Gastroesophageal sphincter (tissue), 4 donors: Measurements from ENCODE around the gene CYBC1. TPM values are rescaled to one million over a fixed set of nuclear protein-coding genes. Genes with fewer than 3 reads are reported as not detected.

ENCODE experiments used
- ATAC-seq: fragments of 150-250 bp; one replicate; pipeline ENCODE4 v1.9.1; 2016; ENCODE audit warnings: mild to moderate bottlenecking, moderate library complexity
- H3K27ac ChIP-seq, 4 donors: fragments of 200-600 bp; sonication (generic) in 3 of 4; 1 replicate in 3 of 4; 2 replicates in 1 of 4; pipeline ENCODE4 v1.5.1; 2016 to 2019
- H3K27me3 ChIP-seq: fragments of 200-600 bp; sonication (generic); one replicate; pipeline ENCODE4 v1.5.1; 2019
- H3K36me3 ChIP-seq, 2 donors: fragments of 200-600 bp; sonication (generic); one replicate each; pipeline ENCODE4 v1.5.1; 2019; ENCODE audit warnings: control low read depth in 1 of 2
- H3K4me1 ChIP-seq, 3 donors: fragments of 200-600 bp; sonication (generic); 1 replicate in 2 of 3; 2 replicates in 1 of 3; pipeline ENCODE4 v1.5.1; 2016 to 2019; ENCODE audit warnings: control low read depth in 2 of 3
- H3K4me3 ChIP-seq, 2 donors: fragments of 200-600 bp; sonication (generic); one replicate each; pipeline ENCODE4 v1.5.1; 2019; ENCODE audit warnings: mild to moderate bottlenecking in 1 of 2, moderate library complexity in 1 of 2
- H3K9me3 ChIP-seq, 3 donors: fragments of 200-600 bp; sonication (generic); one replicate each; pipeline ENCODE4 v1.5.1; 2017 to 2019; ENCODE audit warnings: control low read depth in 2 of 3
- EP300 ChIP-seq: sonication (generic); formaldehyde crosslinking; IDR thresholded peaks from one replicate; pipeline ENCODE4 v1.6.1; 2017; ENCODE audit warnings: antibody characterized with exemption, mild to moderate bottlenecking
- POLR2A ChIP-seq, 2 donors: fragments of 450-650 bp; IDR thresholded peaks; one replicate each; pipeline ENCODE4 v1.6.1; 2017; ENCODE audit warnings: antibody characterized with exemption in 2 of 2, mild to moderate bottlenecking in 2 of 2, moderate library complexity in 1 of 2
- POLR2AphosphoS5 ChIP-seq: sonication (generic); formaldehyde crosslinking; IDR thresholded peaks from one replicate; pipeline ENCODE4 v1.6.1; 2017; ENCODE audit warnings: antibody characterized with exemption
- whole genome bisulfite sequencing, 2 donors: methylation state at CpG; one replicate each; pipeline ENCODE4 v1.1.5; 2018; ENCODE audit warnings: low coverage in 1 of 2; 5-methylcytosine and 5-hydroxymethylcytosine counted together
- total RNA-seq, 4 donors: library from RNA; depleted of rRNA; stranded (reverse); fragments of >200 nt; gene quantifications; one replicate each; pipeline ENCODE4 v1.1.0, GENCODE V29; 2016
- TF ChIP-seq, protein P1 (sequence below), 4 experiments: fragments of 200-600 bp in 2 of 4; fragments of 450-650 bp in 2 of 4; sonication (generic) in 1 of 4; IDR thresholded peaks; one replicate each; pipeline ENCODE4 v1.5.1; 2017 to 2019; ENCODE audit warnings: antibody characterized with exemption in 4 of 4, mild to moderate bottlenecking in 2 of 4, moderate library complexity in 2 of 4

CYBC1 gene
- total RNA-seq, 4 donors from 2014 or later, result 53.8 to 78.5 (median 59.4) TPM

DNA sequence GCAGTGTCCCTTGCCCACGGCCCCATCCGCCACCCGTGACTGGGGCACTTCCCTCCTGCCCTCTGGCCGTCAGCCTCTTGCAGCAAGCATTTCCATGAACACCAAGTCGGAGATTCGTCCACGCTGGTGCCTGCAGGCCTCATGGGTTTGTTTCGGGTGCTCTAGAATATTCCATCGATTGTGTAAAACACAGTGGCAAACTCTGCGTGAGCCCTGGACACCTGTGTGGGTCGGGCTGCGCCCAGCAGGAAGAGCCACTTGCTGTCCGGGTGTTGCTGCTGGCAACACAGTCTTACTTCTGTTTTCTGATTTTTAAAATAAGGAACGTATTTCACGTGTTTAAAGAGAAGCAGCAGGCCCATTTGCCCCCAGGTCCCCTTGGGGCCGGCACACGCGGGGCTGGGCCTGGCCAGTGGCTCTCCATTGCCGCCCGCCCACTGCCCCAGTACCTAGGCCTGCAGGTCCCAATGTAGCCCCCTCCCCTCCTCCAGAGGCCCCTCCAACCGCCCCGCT is 10.0 kb downstream of the CYBC1 start:
- peak overlapping the region in 2 of 4 donors; percentile 22 to 31 for H3K27ac ChIP-seq
- peak; percentile 14 for ATAC-seq
- WGBS, 2 donors, result 60% methylated on average over 6 of the region's 22 CpGs; no CpG with 5 or more reads in 1 of the 2 donors
- peaks cover 0 to 81% of the 10 kb centered on the region in 2 donors for H3K36me3 ChIP-seq
- H3K27me3 ChIP-seq, result no peaks in the 10 kb centered on the region
- no peaks in the 10 kb centered on the region for H3K9me3 ChIP-seq
- TF ChIP-seq POLR2A (IDR thresholded peaks at IDR 0.05) (no peak), POLR2AphosphoS5 (no peak), EP300 (no peak)
- TF ChIP-seq, protein P1, sequence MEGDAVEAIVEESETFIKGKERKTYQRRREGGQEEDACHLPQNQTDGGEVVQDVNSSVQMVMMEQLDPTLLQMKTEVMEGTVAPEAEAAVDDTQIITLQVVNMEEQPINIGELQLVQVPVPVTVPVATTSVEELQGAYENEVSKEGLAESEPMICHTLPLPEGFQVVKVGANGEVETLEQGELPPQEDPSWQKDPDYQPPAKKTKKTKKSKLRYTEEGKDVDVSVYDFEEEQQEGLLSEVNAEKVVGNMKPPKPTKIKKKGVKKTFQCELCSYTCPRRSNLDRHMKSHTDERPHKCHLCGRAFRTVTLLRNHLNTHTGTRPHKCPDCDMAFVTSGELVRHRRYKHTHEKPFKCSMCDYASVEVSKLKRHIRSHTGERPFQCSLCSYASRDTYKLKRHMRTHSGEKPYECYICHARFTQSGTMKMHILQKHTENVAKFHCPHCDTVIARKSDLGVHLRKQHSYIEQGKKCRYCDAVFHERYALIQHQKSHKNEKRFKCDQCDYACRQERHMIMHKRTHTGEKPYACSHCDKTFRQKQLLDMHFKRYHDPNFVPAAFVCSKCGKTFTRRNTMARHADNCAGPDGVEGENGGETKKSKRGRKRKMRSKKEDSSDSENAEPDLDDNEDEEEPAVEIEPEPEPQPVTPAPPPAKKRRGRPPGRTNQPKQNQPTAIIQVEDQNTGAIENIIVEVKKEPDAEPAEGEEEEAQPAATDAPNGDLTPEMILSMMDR (IDR thresholded peaks at IDR 0.05), result no peak
- peaks cover 0 to 20% (median 0%) of the 10 kb centered on the region in 3 donors for H3K4me1 ChIP-seq
- H3K4me3 ChIP-seq, result peak overlapping the region in 1 of 2 donors; percentile 4

DNA sequence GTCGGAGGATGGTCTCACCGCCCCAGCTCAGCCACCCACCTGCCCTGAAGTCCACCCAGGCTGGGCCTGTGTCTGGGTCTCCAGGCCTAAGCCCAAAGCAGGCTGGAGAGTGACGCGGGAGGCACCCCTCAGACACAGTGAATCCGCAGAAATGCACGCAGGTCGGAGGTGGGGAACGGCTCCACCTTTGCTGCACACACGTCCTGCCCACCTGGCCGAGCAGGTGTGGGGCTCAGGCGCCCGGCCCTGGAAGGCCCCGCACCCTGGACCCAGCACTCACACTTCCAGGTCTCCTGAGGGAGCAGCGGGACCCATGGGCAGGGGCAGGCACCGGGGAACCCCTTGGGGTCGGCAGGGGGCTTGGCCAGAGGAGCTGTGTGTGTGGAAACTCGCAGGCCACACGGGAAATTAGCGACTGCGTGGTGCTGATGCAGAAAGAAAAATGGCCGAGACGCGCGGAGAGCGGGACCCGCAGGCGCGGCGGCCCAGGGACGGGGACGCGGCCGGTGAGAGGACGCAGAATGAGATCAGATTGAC is 10.7 kb downstream of the CYBC1 start:
- peaks cover 0 to 14% (median 0%) of the 10 kb centered on the region in 3 donors for H3K4me1 ChIP-seq
- no peak for ATAC-seq
- H3K9me3 ChIP-seq, result no peaks in the 10 kb centered on the region
- H3K36me3 ChIP-seq, result peaks cover 0 to 81% of the 10 kb centered on the region in 2 donors
- peak overlapping the region in 2 of 4 donors; percentile 22 to 31 for H3K27ac ChIP-seq
- 97% methylated on average over 11 of the region's 34 CpGs; no CpG with 5 or more reads in 1 of the 2 donors for WGBS, 2 donors
- TF ChIP-seq, protein P1 (IDR thresholded peaks at IDR 0.05), result no peak
- TF ChIP-seq POLR2A (IDR thresholded peaks at IDR 0.05) (no peak), POLR2AphosphoS5 (no peak), EP300 (no peak)
- H3K27me3 ChIP-seq, result no peaks in the 10 kb centered on the region
- H3K4me3 ChIP-seq, result no peak overlapping the region

DNA sequence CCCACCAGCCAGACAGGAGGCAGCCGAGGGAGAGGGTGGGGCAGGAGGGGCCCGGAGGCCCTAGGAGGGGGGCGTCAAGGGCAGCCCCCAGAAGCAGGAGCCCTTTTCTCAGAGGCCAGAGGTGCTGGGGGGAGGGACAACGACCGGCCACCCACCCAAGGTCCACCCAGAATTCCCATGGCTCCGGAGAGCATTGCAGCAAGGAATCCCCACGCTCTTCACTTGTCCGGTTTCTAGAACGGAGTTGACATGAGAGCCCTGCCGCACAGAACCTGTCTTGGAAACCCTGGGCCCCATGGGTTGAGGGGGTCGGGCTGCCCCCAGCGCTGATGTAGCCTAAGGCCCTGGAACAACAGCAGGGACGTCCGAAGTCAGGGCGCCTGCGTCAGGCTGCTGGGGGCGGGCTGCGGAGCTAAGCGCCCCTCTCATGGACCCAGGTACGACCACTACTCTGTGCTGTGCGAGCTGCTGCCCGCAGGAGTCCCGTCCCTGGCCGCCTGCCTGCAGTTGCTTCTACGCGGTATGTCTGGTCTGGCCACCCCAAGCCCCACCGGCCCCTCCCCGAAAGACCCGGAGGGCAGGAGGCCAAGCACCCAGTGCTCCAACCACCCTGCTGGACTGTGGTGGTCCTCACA is 11.2 kb downstream of the CYBC1 start:
- Histone ChIP-seq H3K27ac (no peak overlapping the region), H3K9me3 (no peaks in the 10 kb centered on the region), H3K4me3 (no peak overlapping the region), H3K4me1 (peaks cover 0 to 9% (median 0%) of the 10 kb centered on the region in 3 donors), H3K36me3 (peaks cover 0 to 77% of the 10 kb centered on the region in 2 donors), H3K27me3 (no peaks in the 10 kb centered on the region)
- ATAC-seq, result no peak
- WGBS, 2 donors, result 92% methylated on average over 5 of the region's 29 CpGs; no CpG with 5 or more reads in 1 of the 2 donors
- no peak for TF ChIP-seq EP300
- TF ChIP-seq, protein P1 (IDR thresholded peaks at IDR 0.05), result no peak
- TF ChIP-seq POLR2AphosphoS5, result no peak
- no peak for TF ChIP-seq POLR2A (IDR thresholded peaks at IDR 0.05)

DNA sequence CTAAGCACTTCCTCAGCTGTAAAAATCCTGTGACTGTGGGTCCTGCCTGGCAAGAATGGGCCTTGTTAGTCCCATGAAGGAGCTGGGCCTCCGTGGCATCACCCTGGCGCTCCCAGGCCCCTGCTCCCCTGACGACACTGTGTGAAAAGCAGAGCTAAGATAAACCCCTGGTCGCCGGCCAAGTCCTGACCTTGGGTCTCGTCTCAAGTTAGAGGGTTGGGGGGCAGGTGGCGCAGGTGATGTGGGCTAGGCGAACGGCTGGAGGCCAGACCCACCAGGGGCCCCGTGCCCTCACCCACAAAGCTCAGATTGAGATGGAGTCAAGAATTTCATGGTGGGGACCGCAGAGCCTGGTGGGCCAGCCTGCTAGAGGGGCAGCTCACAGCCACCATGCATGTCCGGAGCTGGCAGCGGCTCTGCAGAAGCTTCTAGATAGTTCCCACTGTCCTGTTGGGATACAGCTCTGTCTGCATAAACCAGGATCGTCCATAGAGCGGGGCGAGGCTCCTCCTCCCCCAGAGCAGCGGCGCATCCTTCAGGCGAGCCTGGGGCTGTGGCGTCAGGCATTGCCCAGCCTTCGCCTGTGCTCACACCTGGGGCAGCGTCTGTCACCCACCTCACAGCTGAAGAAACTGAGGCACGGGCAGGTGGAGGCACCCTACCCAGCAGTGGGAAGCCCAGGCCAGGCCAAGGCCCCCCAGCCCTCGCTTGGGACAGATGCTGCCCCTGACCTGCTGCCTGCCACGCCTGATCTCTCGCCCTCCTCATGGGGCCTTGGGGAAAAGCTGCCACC is 12.0 kb downstream of the CYBC1 start:
- no peak for TF ChIP-seq POLR2A (IDR thresholded peaks at IDR 0.05)
- TF ChIP-seq EP300, result no peak
- no peak for TF ChIP-seq POLR2AphosphoS5
- TF ChIP-seq, protein P1 (IDR thresholded peaks at IDR 0.05), result no peak
- H3K4me1 ChIP-seq, result peaks cover 0 to 9% (median 0%) of the 10 kb centered on the region in 3 donors
- 92% methylated on average over 2 of the region's 26 CpGs; no CpG with 5 or more reads in 1 of the 2 donors for WGBS, 2 donors
- ATAC-seq, result no peak
- H3K27ac ChIP-seq, result no peak overlapping the region
- peaks cover 0 to 75% of the 10 kb centered on the region in 2 donors for H3K36me3 ChIP-seq
- no peaks in the 10 kb centered on the region for H3K9me3 ChIP-seq
- H3K4me3 ChIP-seq, result no peak overlapping the region
- H3K27me3 ChIP-seq, result no peaks in the 10 kb centered on the region
